GM12891 (cell line): Measurements from ENCODE around the gene NMRAL1.

Experiments
- POLR2A ChIP-seq: IDR thresholded peaks from 2 replicates; pipeline ENCODE4 v1.6.1; 2011; ENCODE audit warnings: low read depth, low read length, control low read depth
- POLR2AphosphoS5 ChIP-seq: IDR thresholded peaks from 2 replicates; pipeline ENCODE4 v1.6.1; 2011; ENCODE audit warnings: low read depth, low read length, control low read depth

DNA sequence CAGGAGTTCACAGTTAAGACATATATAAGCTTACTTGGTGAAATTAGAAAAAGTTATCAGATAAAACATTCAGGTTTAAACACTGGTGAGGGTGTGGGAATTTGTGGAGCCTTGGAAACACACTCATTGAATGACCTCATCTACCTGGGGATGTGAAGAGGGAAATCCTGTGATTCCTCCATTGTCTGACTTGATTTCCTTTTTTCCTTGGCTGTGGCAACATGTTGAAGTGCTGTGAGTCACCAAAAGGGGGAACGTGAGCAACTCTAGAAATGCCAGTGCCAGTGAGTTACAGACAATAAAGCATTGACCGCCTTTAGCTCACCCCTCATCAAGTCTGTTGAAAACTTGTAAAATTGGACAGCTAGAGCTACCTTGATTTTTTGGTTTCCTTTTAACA, 3.5 kb upstream of the NMRAL1 start:
- TF ChIP-seq POLR2AphosphoS5: no peak
- no peak for TF ChIP-seq POLR2A
